ENCODE measurements around the gene ZNF837.

Gene ZNF837

GRCh38 chr19:58395979-58396627, 15.3 kb upstream of the ZNF837 start:
- no peak for TF ChIP-seq CTCF (IDR thresholded peaks at IDR 0.05; ENCODE audit: control insufficient read depth, insufficient read depth, low read depth, low read length, missing control alignments)
- H3K4me3 ChIP-seq (ENCODE audit: control insufficient read depth, low read depth, low read length) = no peak overlapping the region

GRCh38 chr19:58395220-58395978, 14.6 kb upstream of the ZNF837 start, which contains the start of gene RNF225:
TSS of gene RNF225 (plus strand) at chr19:58395656. CDS start at chr19:58396090, 434 bp downstream.
- TF ChIP-seq CTCF (IDR thresholded peaks at IDR 0.05; ENCODE audit: control insufficient read depth, insufficient read depth, low read depth, low read length, missing control alignments) = no peak
- no peak within 1 kb of the TSS for H3K4me3 ChIP-seq (ENCODE audit: control insufficient read depth, low read depth, low read length)

More at GRCh38 chr19:58395979-58396627, 15.3 kb upstream of the ZNF837 start:
- no peak for DNase-seq (ENCODE audit: low read depth)

GRCh38 chr19:58394821-58395219, 14.0 kb upstream of the ZNF837 start:
- no peak for DNase-seq (ENCODE audit: low read depth)
- no peak overlapping the region for H3K4me3 ChIP-seq (ENCODE audit: control insufficient read depth, low read depth, low read length)
- TF ChIP-seq CTCF (IDR thresholded peaks at IDR 0.05; ENCODE audit: control insufficient read depth, insufficient read depth, low read depth, low read length, missing control alignments) = no peak

More at GRCh38 chr19:58395220-58395978, 14.6 kb upstream of the ZNF837 start, which contains the start of gene RNF225:
- no peak for DNase-seq (ENCODE audit: low read depth)

GRCh38 chr19:58393725-58394033, 12.8 kb upstream of the ZNF837 start:
- H3K4me3 ChIP-seq (ENCODE audit: control insufficient read depth, low read depth, low read length) = no peak overlapping the region
- no peak for TF ChIP-seq CTCF (IDR thresholded peaks at IDR 0.05; ENCODE audit: control insufficient read depth, insufficient read depth, low read depth, low read length, missing control alignments)
- DNase-seq (ENCODE audit: low read depth) = no peak

DNA sequence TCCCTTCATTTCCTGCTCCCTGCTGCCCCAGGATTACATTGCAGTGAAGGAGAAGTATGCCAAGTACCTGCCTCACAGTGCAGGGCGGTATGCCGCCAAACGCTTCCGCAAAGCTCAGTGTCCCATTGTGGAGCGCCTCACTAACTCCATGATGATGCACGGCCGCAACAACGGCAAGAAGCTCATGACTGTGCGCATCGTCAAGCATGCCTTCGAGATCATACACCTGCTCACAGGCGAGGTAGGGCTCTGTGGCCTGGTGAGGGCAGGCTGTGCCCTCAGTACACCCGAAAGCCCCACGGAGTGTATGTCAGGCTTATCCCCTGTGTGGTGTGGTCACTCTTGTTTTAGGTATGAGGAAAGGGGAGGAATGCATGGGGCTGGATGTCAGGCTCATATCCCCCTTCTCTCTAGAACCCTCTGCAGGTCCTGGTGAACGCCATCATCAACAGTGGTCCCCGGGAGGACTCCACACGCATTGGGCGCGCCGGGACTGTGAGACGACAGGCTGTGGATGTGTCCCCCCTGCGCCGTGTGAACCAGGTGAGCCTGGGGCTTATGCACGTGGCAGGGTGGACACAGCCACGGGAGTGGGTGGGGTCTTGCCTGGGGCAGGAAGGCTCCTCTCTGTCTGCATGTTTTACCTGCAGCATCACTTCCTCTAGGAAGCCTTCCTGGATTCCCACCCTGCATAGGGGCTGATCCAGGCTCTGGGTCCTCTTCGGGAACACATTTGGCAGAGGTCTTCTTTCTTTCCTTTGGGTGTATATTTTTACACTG, 12.3 kb upstream of the ZNF837 start:
- H3K4me3 ChIP-seq (ENCODE audit: control insufficient read depth, low read depth, low read length) = no peak overlapping the region
- TF ChIP-seq CTCF (IDR thresholded peaks at IDR 0.05; ENCODE audit: control insufficient read depth, insufficient read depth, low read depth, low read length, missing control alignments) = no peak
- DNase-seq (ENCODE audit: low read depth) = no peak

DNA sequence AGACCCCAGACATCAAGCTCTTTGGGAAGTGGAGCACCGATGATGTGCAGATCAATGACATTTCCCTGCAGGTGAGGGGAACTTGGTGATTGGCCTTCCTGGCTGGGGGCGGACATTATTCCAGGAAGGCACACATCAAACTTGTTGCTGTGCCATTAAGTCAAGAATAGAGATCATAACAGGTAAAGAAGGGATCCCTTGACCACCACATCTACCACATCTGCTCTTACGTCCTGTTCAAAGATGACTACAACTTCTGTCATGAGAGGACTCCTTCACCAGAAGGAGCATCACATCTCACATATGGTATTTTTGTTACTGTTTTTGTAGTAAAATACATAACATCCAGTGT, 7.3 kb upstream of the ZNF837 start:
- peak overlapping the region; percentile 89 for H3K4me3 ChIP-seq (ENCODE audit: control insufficient read depth, low read depth, low read length)
- DNase-seq (ENCODE audit: low read depth) = no peak
- TF ChIP-seq CTCF (IDR thresholded peaks at IDR 0.05; ENCODE audit: control insufficient read depth, insufficient read depth, low read depth, low read length, missing control alignments) = no peak

Measured in AG09309 (cell line).